HCT116 (cell line): ENCODE data around the gene FAM171A1. TPM values are rescaled to one million over a fixed set of nuclear protein-coding genes. Genes with fewer than 3 reads are reported as not detected.

Experiments used
- ATAC-seq: fragments of 200-7000 bp; cut with Tn5 transposase; 2 replicates; pipeline ENCODE4 v1.9.1; 2020; ENCODE audit warnings: mild to moderate bottlenecking, moderate library complexity
- BruUV-seq: library from RNA; stranded (reverse); fragments of 400-500 nt; replicated peaks from 2 replicates; lab custom pipeline; 2021; lab: Mats Ljungman, UMichigan
- CTCF ChIA-PET: fragments of 300-600 bp; sonication (Branson Sonifier 250); formaldehyde crosslinking; loops from one replicate; lab custom pipeline; 2021; ENCODE audit warnings: antibody characterized with exemption; lab: Charles Lee
- POLR2A ChIA-PET: fragments of 300-600, 350-600 bp; sonication (Branson Sonifier 250); formaldehyde crosslinking; loops from one replicate; lab custom pipeline; 2021; ENCODE audit warnings: antibody characterized with exemption; lab: Charles Lee
- RAD21 ChIA-PET, 2 experiments: fragments of 300-600 bp; sonication (Branson Sonifier 250); formaldehyde crosslinking; loops; one replicate each; lab custom pipeline; 2023; ENCODE audit warnings: low total read pairs in 2 of 2; ENCODE audit not compliant: uncharacterized antibody in 2 of 2, unreplicated experiment in 2 of 2, low non-redundant PET in 1 of 2; lab: Charles Lee
- DNase-seq: peaks from one replicate; pipeline ENCODE4 v3.0.0-alpha.2; 2010; ENCODE audit warnings: low read depth, low spot score
- H2AFZ ChIP-seq: fragments of 200-600 bp; shearing (Covaris generic), sonication (generic); 2 replicates; pipeline ENCODE4 v1.6.1; 2017; ENCODE audit warnings: low read depth, mixed run types, mixed read lengths, antibody characterized with exemption, low read length; ENCODE audit not compliant: poor library complexity, severe bottlenecking
- H3K27ac ChIP-seq: 2 replicates; pipeline ENCODE4 v1.5.1; 2012; ENCODE audit warnings: low read depth, low read length
- H3K27me3 ChIP-seq: fragments of 200-600 bp; sonication (generic); 2 replicates; pipeline ENCODE4 v1.6.1; 2016; ENCODE audit warnings: mixed run types, low read length, mixed read lengths; ENCODE audit not compliant: insufficient read depth
- H3K36me3 ChIP-seq, 2 experiments: fragments of 200-500 bp in 1 of 2; fragments of 200-600 bp in 1 of 2; sonication (Bioruptor generic) in 1 of 2; sonication (generic) in 1 of 2; 2 replicates each; pipeline versions ENCODE4 v1.5.1 to v1.6.1; 2014 to 2016; ENCODE audit warnings: low read length in 2 of 2, inconsistent platforms in 1 of 2, mixed read lengths in 1 of 2, mixed run types in 1 of 2; ENCODE audit not compliant: insufficient read depth in 2 of 2, control insufficient read depth in 1 of 2
- H3K4me1 ChIP-seq, 2 experiments: fragments of 200-600 bp in 1 of 2; sonication (generic) in 1 of 2; 2 replicates each; pipeline versions ENCODE4 v1.5.1 to v1.6.1; 2012 to 2017; ENCODE audit warnings: low read length in 2 of 2, inconsistent platforms in 1 of 2, mild to moderate bottlenecking in 1 of 2, mixed read lengths in 1 of 2, mixed run types in 1 of 2, moderate library complexity in 1 of 2; ENCODE audit not compliant: insufficient read depth in 2 of 2, control insufficient read depth in 1 of 2
- H3K4me2 ChIP-seq: fragments of 200-600 bp; sonication (generic); 2 replicates; pipeline ENCODE4 v1.6.1; 2017; ENCODE audit warnings: mixed run types, low read length, mixed read lengths
- H3K4me3 ChIP-seq, 2 experiments: fragments of 200-600 bp in 1 of 2; sonication (generic) in 1 of 2; replicated peaks in 1 of 2; 2 replicates each; pipeline ENCODE4 v1.5.1; 2011 to 2016; ENCODE audit warnings: low read length in 2 of 2, control low read depth in 1 of 2, low read depth in 1 of 2, mild to moderate bottlenecking in 1 of 2, mixed read lengths in 1 of 2, mixed run types in 1 of 2
- H3K79me2 ChIP-seq: fragments of 200-600 bp; sonication (generic); 2 replicates; pipeline ENCODE4 v1.6.1; 2017; ENCODE audit warnings: mild to moderate bottlenecking, mixed run types, low read length, moderate library complexity, mixed read lengths; ENCODE audit not compliant: insufficient read depth
- H3K9ac ChIP-seq: fragments of 200-600 bp; sonication (generic); 2 replicates; pipeline ENCODE4 v1.6.1; 2016; ENCODE audit warnings: low read length, mixed read lengths
- H3K9me2 ChIP-seq: fragments of 200-600 bp; sonication (generic), shearing (Covaris generic); 2 replicates; pipeline ENCODE4 v1.6.1; 2017; ENCODE audit warnings: mixed run types, mild to moderate bottlenecking, moderate library complexity; ENCODE audit not compliant: insufficient read depth
- H3K9me3 ChIP-seq, 2 experiments: fragments of 200-500 bp in 1 of 2; fragments of 200-600 bp in 1 of 2; sonication (Bioruptor generic) in 1 of 2; sonication (generic) in 1 of 2; 2 replicates each; pipeline ENCODE4 v1.6.1; 2014 to 2017; ENCODE audit warnings: low read length in 2 of 2, mixed read lengths in 2 of 2, inconsistent platforms in 1 of 2, low read depth in 1 of 2, mild to moderate bottlenecking in 1 of 2, mixed run types in 1 of 2, moderate library complexity in 1 of 2; ENCODE audit not compliant: control insufficient read depth in 1 of 2, insufficient read depth in 1 of 2
- H4K20me1 ChIP-seq: fragments of 200-600 bp; sonication (generic), shearing (Covaris generic); 2 replicates; pipeline ENCODE4 v1.6.1; 2017; ENCODE audit warnings: mixed run types, mild to moderate bottlenecking, moderate library complexity; ENCODE audit not compliant: insufficient read depth
- CBX3 ChIP-seq: IDR thresholded peaks from 2 replicates; pipeline ENCODE4 v1.6.1; 2012; ENCODE audit warnings: low read depth
- CEBPB ChIP-seq: IDR thresholded peaks from 2 replicates; pipeline ENCODE4 v1.6.1; 2012; ENCODE audit warnings: low read depth
- ELF1 ChIP-seq: IDR thresholded peaks from 2 replicates; pipeline ENCODE4 v1.6.1; 2012; ENCODE audit warnings: low read depth, borderline replicate concordance
- EZH2phosphoT487 ChIP-seq: fragments of 200-600 bp; IDR thresholded peaks from 2 replicates; pipeline ENCODE4 v1.6.1; 2018; ENCODE audit warnings: antibody characterized with exemption, borderline replicate concordance
- POLR2A ChIP-seq: IDR thresholded peaks from 2 replicates; pipeline ENCODE4 v1.7.0; 2011; ENCODE audit warnings: borderline replicate concordance; ENCODE audit not compliant: insufficient read depth, insufficient read length; ENCODE audit errors: extremely low read depth
- SIN3A ChIP-seq: IDR thresholded peaks from 2 replicates; pipeline ENCODE4 v1.6.1; 2012; ENCODE audit warnings: low read depth
- SP1 ChIP-seq: IDR thresholded peaks from 2 replicates; pipeline ENCODE4 v1.6.1; 2012; ENCODE audit warnings: low read depth
- SRF ChIP-seq: IDR thresholded peaks from 2 replicates; pipeline ENCODE4 v1.6.1; 2012; ENCODE audit warnings: low read depth
- YY1 ChIP-seq: IDR thresholded peaks from 2 replicates; pipeline ENCODE4 v1.6.1; 2011; ENCODE audit warnings: low read length, low read depth, moderate library complexity, mild to moderate bottlenecking; ENCODE audit not compliant: insufficient replicate concordance; ENCODE audit errors: extremely low read depth
- ZNF274 ChIP-seq: fragments of 200-500 bp; sonication (Bioruptor generic); IDR thresholded peaks from 2 replicates; pipeline ENCODE4 v1.6.1; 2014; ENCODE audit warnings: mild to moderate bottlenecking, low read depth, low read length, inconsistent platforms
- intact Hi-C: fragments of 100-400 bp; cut with micrococcal nuclease; formaldehyde crosslinking; loops from 2 replicates; pipeline ENCODE4 v1.10.0; 2022
- total RNA-seq: library from RNA; stranded (reverse); gene quantifications from one replicate; pipeline ENCODE4 v1.2.1, GENCODE V29; 2021; ENCODE audit not compliant: unreplicated experiment
- TF ChIP-seq, protein P1 (sequence below): IDR thresholded peaks from 2 replicates; pipeline ENCODE4 v1.6.1; 2012
- TF ChIP-seq, protein P2 (sequence below), 3 experiments: fragments of 200-600 bp in 1 of 3; sonication (generic) in 1 of 3; IDR thresholded peaks in 2 of 3; conservative IDR thresholded peaks in 1 of 3; 2 replicates each; pipeline ENCODE4 v1.5.1; 2012 to 2017; ENCODE audit warnings: low read depth in 2 of 3, low read length in 2 of 3, antibody characterized with exemption in 1 of 3, borderline replicate concordance in 1 of 3, control low read depth in 1 of 3, mild to moderate bottlenecking in 1 of 3, mixed read lengths in 1 of 3, mixed run types in 1 of 3, moderate library complexity in 1 of 3; ENCODE audit not compliant: insufficient read depth in 1 of 3
- TF ChIP-seq, protein P3 (sequence below): IDR thresholded peaks from 2 replicates; pipeline ENCODE4 v1.6.1; 2012

The FAM171A1 gene
- total RNA-seq, 1 experiment from 2014 or later: 32.5 TPM

DNA sequence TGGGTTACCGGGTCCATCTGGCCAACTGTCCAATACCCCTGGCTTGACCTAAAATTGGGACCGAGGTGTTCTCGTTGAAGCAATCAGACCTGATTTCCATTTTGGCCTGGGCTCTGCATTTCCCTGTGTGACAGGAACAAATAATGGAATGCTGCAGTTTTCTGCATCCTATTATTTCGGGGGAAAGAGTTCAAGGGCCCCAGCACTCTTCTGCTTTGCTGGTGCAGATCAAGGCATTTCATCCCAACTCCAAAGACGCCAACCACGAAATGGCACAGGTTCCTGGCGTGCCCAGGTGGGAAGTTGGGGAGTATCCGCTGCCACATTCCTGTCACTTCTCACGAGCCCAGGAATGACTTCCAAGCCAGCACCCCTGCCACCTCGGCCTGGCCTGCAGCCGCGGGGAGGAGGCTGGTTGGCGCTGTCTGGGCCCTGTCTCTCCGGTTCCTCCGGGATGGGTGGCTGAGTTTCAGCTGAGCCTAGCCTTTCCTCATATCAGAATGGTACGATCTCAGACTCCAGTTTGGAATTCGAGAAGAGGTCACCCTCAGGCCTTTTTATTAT is 56.5 kb downstream of the FAM171A1 start:
- Histone ChIP-seq H3K4me1 (no peaks in the 10 kb centered on the region), H3K27me3 (no peaks in the 10 kb centered on the region), H3K4me3 (no peak overlapping the region), H3K4me2 (no peak overlapping the region), H3K79me2 (peaks cover 16% of the 10 kb centered on the region), H3K9me3 (no peaks in the 10 kb centered on the region), H2AFZ (no peak overlapping the region), H3K27ac (no peak overlapping the region), H3K9ac (no peak overlapping the region), H4K20me1 (no peaks in the 10 kb centered on the region), H3K9me2 (no peaks in the 10 kb centered on the region), H3K36me3 (no peaks in the 10 kb centered on the region)
- RAD21 ChIA-PET: no interaction called here
- CTCF ChIA-PET: no interaction called here
- TF ChIP-seq, protein P1, sequence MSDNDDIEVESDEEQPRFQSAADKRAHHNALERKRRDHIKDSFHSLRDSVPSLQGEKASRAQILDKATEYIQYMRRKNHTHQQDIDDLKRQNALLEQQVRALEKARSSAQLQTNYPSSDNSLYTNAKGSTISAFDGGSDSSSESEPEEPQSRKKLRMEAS: no peak
- TF ChIP-seq POLR2A (no peak), CBX3 (no peak), EZH2phosphoT487 (no peak), ELF1 (no peak), SRF (no peak), SP1 (no peak), SIN3A (no peak), YY1 (no peak), ZNF274 (no peak), CEBPB (no peak)
- TF ChIP-seq, protein P2, sequence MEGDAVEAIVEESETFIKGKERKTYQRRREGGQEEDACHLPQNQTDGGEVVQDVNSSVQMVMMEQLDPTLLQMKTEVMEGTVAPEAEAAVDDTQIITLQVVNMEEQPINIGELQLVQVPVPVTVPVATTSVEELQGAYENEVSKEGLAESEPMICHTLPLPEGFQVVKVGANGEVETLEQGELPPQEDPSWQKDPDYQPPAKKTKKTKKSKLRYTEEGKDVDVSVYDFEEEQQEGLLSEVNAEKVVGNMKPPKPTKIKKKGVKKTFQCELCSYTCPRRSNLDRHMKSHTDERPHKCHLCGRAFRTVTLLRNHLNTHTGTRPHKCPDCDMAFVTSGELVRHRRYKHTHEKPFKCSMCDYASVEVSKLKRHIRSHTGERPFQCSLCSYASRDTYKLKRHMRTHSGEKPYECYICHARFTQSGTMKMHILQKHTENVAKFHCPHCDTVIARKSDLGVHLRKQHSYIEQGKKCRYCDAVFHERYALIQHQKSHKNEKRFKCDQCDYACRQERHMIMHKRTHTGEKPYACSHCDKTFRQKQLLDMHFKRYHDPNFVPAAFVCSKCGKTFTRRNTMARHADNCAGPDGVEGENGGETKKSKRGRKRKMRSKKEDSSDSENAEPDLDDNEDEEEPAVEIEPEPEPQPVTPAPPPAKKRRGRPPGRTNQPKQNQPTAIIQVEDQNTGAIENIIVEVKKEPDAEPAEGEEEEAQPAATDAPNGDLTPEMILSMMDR (IDR thresholded peaks at IDR 0.05 in 2 of 3, conservative IDR thresholded peaks at IDR 0.05 in 1 of 3; ENCODE audit: borderline replicate concordance in 1 of 3, insufficient read depth in 1 of 3, low read depth in 2 of 3, low read length in 2 of 3): no peak
- TF ChIP-seq, protein P3, sequence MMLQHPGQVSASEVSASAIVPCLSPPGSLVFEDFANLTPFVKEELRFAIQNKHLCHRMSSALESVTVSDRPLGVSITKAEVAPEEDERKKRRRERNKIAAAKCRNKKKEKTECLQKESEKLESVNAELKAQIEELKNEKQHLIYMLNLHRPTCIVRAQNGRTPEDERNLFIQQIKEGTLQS: no peak
- ATAC-seq (no peak), DNase-seq (no peak)
- intact Hi-C loops: no loop called here
- no TSS peak for BruUV-seq
- POLR2A ChIA-PET: no interaction called here
